ENCODE data around the gene DPM3. TPM values are rescaled to one million over a fixed set of nuclear protein-coding genes. Genes with fewer than 3 reads are reported as not detected.

DPM3 gene
- total and polyA plus RNA-seq, 2 experiments from 2014 or later: 13.6 to 71.4 TPM

GRCh38 chr1:155116113-155116764 is 24.1 kb downstream of the DPM3 start:
- Mint-ChIP-seq H3K36me3 (ENCODE audit: low read depth) (no peaks in the 10 kb centered on the region), H3K27ac (no peak overlapping the region), H3K4me3 (no peak overlapping the region), H3K9me3 (no peaks in the 10 kb centered on the region), H3K4me1 (0 out of 3 replicates have a peak, but pooled peaks cover 2% of the 10 kb centered on the region), H3K27me3 (ENCODE audit: insufficient read depth, low read depth, poor library complexity) (peaks cover 19% of the 10 kb centered on the region)
- Histone ChIP-seq H3K9me2 (ENCODE audit: insufficient read depth) (no peaks in the 10 kb centered on the region), H2AFZ (no peak overlapping the region), H3K4me3 (no peak overlapping the region), H3K36me3 (ENCODE audit: insufficient read depth) (no peaks in the 10 kb centered on the region), H3K27ac (ENCODE audit: low read depth) (no peak overlapping the region), H3K79me2 (replicated peaks; ENCODE audit: insufficient read depth) (no peaks in the 10 kb centered on the region), H3K4me2 (no peak overlapping the region), H4K20me1 (replicated peaks; ENCODE audit: insufficient read depth) (no peaks in the 10 kb centered on the region), H3K27me3 (ENCODE audit: insufficient read depth) (peaks cover 8% of the 10 kb centered on the region), H3F3A (replicated peaks; ENCODE audit: low read depth) (0 out of 2 replicates have a peak, but pooled peaks cover 3% of the 10 kb centered on the region), H3K4me1 (ENCODE audit: insufficient read depth) (peaks cover 4% of the 10 kb centered on the region; the same call in 1 of the 2 replicates)
- DNase-seq (ENCODE audit: low spot score) (no peak), ATAC-seq (no peak)
- TF ChIP-seq CTCF (conservative IDR thresholded peaks at IDR 0.05; ENCODE audit: low read depth in 2 of 2): no peak
- TF ChIP-seq JUNB (IDR thresholded peaks at IDR 0.05; ENCODE audit: unreplicated experiment): no peak
- no peak for TF ChIP-seq ZNF114 (CRISPR knock-in tag; IDR thresholded peaks at IDR 0.05)
- TF ChIP-seq CREB1 (CRISPR knock-in tag; IDR thresholded peaks at IDR 0.05; ENCODE audit: low read depth): no peak
- TF ChIP-seq EZH2 (IDR thresholded peaks at IDR 0.05; ENCODE audit: low read depth, unreplicated experiment): no peak
- no peak for TF ChIP-seq ZNF462 (CRISPR knock-in tag; IDR thresholded peaks at IDR 0.05)
- TF ChIP-seq POLR2AphosphoS5 (IDR thresholded peaks at IDR 0.05; ENCODE audit: low read depth): no peak
- no peak for TF ChIP-seq EZH2phosphoT487 (IDR thresholded peaks at IDR 0.05; ENCODE audit: unreplicated experiment)
